CD14-positive monocyte (primary cell): Measurements from ENCODE around the gene RIPOR3. TPM values are rescaled to one million over a fixed set of nuclear protein-coding genes. Genes with fewer than 3 reads are reported as not detected.
A peak's percentile ranks its signal among the peaks of the same experiment; 100 is the strongest.

ENCODE experiments used
- DNase-seq, 3 donors: peaks; one replicate each; pipeline ENCODE4 v3.0.0-alpha.2; 2011 to 2022
- H2AFZ ChIP-seq: 2 replicates; pipeline ENCODE4 v1.6.0; 2012; ENCODE audit warnings: mild to moderate bottlenecking, low read depth, low read length, inconsistent platforms; ENCODE audit not compliant: insufficient read depth, poor library complexity, severe bottlenecking
- H3K27ac ChIP-seq, 2 donors: 1 replicate in 1 of 2; 2 replicates in 1 of 2; pipeline ENCODE4 v1.5.1; 2012 to 2013; ENCODE audit warnings: low read length in 2 of 2, control low read depth in 1 of 2, inconsistent platforms in 1 of 2, low read depth in 1 of 2, mild to moderate bottlenecking in 1 of 2
- H3K27me3 ChIP-seq, 2 donors: one replicate each; pipeline versions ENCODE4 v1.6.0 to v1.6.1; 2011 to 2013; ENCODE audit warnings: low read length in 2 of 2; ENCODE audit not compliant: control insufficient read depth in 2 of 2, insufficient read depth in 2 of 2
- H3K36me3 ChIP-seq, 2 donors: replicated peaks in 1 of 2; 1 replicate in 1 of 2; 2 replicates in 1 of 2; pipeline versions ENCODE4 v1.5.1 to v1.6.1; 2012 to 2013; ENCODE audit warnings: low read length in 2 of 2, control low read depth in 1 of 2, inconsistent platforms in 1 of 2, mild to moderate bottlenecking in 1 of 2; ENCODE audit not compliant: insufficient read depth in 2 of 2, control insufficient read depth in 1 of 2
- H3K4me1 ChIP-seq, 2 donors: 1 replicate in 1 of 2; 2 replicates in 1 of 2; pipeline versions ENCODE4 v1.5.1 to v1.6.1; 2012 to 2013; ENCODE audit warnings: low read length in 2 of 2, control low read depth in 1 of 2, inconsistent platforms in 1 of 2, mild to moderate bottlenecking in 1 of 2, moderate library complexity in 1 of 2; ENCODE audit not compliant: insufficient read depth in 2 of 2, control insufficient read depth in 1 of 2
- H3K4me2 ChIP-seq: replicated peaks from 2 replicates; pipeline ENCODE3; 2012; ENCODE audit warnings: low read length, moderate library complexity, mild to moderate bottlenecking; ENCODE audit not compliant: poor library complexity, severe bottlenecking; ENCODE audit errors: extremely low read depth
- H3K4me3 ChIP-seq, 3 experiments: fragments of 200-600 bp in 1 of 3; sonication (generic) in 1 of 3; replicated peaks in 1 of 3; 1 replicate in 2 of 3; 2 replicates in 1 of 3; pipeline ENCODE4 v1.5.1; 2011 to 2013; ENCODE audit warnings: low read length in 3 of 3, mild to moderate bottlenecking in 3 of 3, control low read depth in 2 of 3, low read depth in 2 of 3, inconsistent platforms in 1 of 3, moderate library complexity in 1 of 3
- H3K79me2 ChIP-seq: 2 replicates; pipeline ENCODE4 v1.6.0; 2012; ENCODE audit warnings: mild to moderate bottlenecking, control low read depth, inconsistent platforms, low read length, moderate library complexity; ENCODE audit not compliant: insufficient read depth
- H3K9ac ChIP-seq: 2 replicates; pipeline ENCODE4 v1.6.0; 2017; ENCODE audit warnings: low read length, mild to moderate bottlenecking; ENCODE audit not compliant: insufficient read depth, poor library complexity, severe bottlenecking
- H3K9me3 ChIP-seq, 2 donors: replicated peaks in 1 of 2; 1 replicate in 1 of 2; 2 replicates in 1 of 2; pipeline versions ENCODE4 v1.5.1 to v1.6.1; 2012 to 2013; ENCODE audit warnings: low read length in 2 of 2, control low read depth in 1 of 2; ENCODE audit not compliant: control insufficient read depth in 1 of 2, insufficient read depth in 1 of 2
- H4K20me1 ChIP-seq: 2 replicates; pipeline ENCODE4 v1.6.0; 2012; ENCODE audit warnings: mild to moderate bottlenecking, low read length, control low read depth, moderate library complexity; ENCODE audit not compliant: insufficient read depth
- H3K27ac Mint-ChIP-seq, 7 donors: one replicate each; pipeline ENCODE4 v1.8.0; 2020; ENCODE audit warnings: mild to moderate bottlenecking in 7 of 7, mixed read lengths in 7 of 7, moderate library complexity in 6 of 7, inconsistent platforms in 2 of 7
- H3K27me3 Mint-ChIP-seq, 3 donors: one replicate each; pipeline ENCODE4 v1.8.0; 2021 to 2022; ENCODE audit warnings: low read depth in 3 of 3, mild to moderate bottlenecking in 3 of 3, mixed read lengths in 3 of 3, moderate library complexity in 3 of 3, inconsistent platforms in 1 of 3
- H3K36me3 Mint-ChIP-seq, 2 donors: one replicate each; pipeline ENCODE4 v1.8.0; 2020; ENCODE audit warnings: mixed read lengths in 2 of 2, inconsistent platforms in 1 of 2, mild to moderate bottlenecking in 1 of 2
- H3K4me1 Mint-ChIP-seq: one replicate; pipeline ENCODE4 v1.8.0; 2020; ENCODE audit warnings: mild to moderate bottlenecking, mixed read lengths
- H3K4me3 Mint-ChIP-seq, 2 donors: one replicate each; pipeline ENCODE4 v1.8.0; 2020; ENCODE audit warnings: mild to moderate bottlenecking in 2 of 2, mixed read lengths in 2 of 2, moderate library complexity in 1 of 2
- H3K9me3 Mint-ChIP-seq, 7 donors: one replicate each; pipeline ENCODE4 v1.8.0; 2020 to 2022; ENCODE audit warnings: mixed read lengths in 7 of 7, mild to moderate bottlenecking in 6 of 7, moderate library complexity in 6 of 7, inconsistent platforms in 2 of 7
- WGBS: methylation state at CpG from one replicate; pipeline ENCODE4 v1.1.5; 2013; ENCODE audit warnings: missing lambda C conversion rate; ENCODE audit not compliant: insufficient coverage; 5-methylcytosine and 5-hydroxymethylcytosine counted together
- intact Hi-C, 2 donors: fragments of 100-400 bp; cut with micrococcal nuclease; formaldehyde crosslinking; loops; one replicate each; pipeline versions ENCODE4 v1.15.0 to v1.15.1; 2023
- polyA plus RNA-seq, 3 donors: library from polyadenylated mRNA; depleted of rRNA in 1 of 3; unstranded in 2 of 3; stranded (reverse) in 1 of 3; fragments of 300-500 nt in 2 of 3; fragments of >200 nt in 1 of 3; fragmentation: Illumina TruSeq in 2 of 3; gene quantifications; 1 replicate in 2 of 3; 2 replicates in 1 of 3; pipeline ENCODE4 v1.2.3, GENCODE V29; 2012 to 2021
- TF ChIP-seq, protein P1 (sequence below): fragments of 200-600 bp; IDR thresholded peaks from one replicate; pipeline ENCODE4 v1.8.0; 2022; ENCODE audit warnings: antibody characterized with exemption, mild to moderate bottlenecking

The RIPOR3 gene
- polyA plus RNA-seq, 3 donors = not detected

GRCh38 chr20:50731055-50731929, 40.0 kb upstream of the RIPOR3 start, which contains the start of gene PARD6B:
PARD6B (plus strand) TSS chr20:50731580; CDS start chr20:50731787, 207 bp downstream.
- H3K4me3 ChIP-seq = peak within 1 kb of the TSS; percentile 53 to 92 (median 90)
- peaks cover 12 to 19% of the 10 kb centered on the region in 2 donors for H3K4me1 ChIP-seq
- H2AFZ ChIP-seq = peak within 1 kb of the TSS; percentile 97
- no peaks in the 10 kb centered on the region for H3K79me2 ChIP-seq
- peaks cover 0 to 3% (median 0%) of the 10 kb centered on the region in 7 donors for H3K9me3 Mint-ChIP-seq
- TF ChIP-seq, protein P1, sequence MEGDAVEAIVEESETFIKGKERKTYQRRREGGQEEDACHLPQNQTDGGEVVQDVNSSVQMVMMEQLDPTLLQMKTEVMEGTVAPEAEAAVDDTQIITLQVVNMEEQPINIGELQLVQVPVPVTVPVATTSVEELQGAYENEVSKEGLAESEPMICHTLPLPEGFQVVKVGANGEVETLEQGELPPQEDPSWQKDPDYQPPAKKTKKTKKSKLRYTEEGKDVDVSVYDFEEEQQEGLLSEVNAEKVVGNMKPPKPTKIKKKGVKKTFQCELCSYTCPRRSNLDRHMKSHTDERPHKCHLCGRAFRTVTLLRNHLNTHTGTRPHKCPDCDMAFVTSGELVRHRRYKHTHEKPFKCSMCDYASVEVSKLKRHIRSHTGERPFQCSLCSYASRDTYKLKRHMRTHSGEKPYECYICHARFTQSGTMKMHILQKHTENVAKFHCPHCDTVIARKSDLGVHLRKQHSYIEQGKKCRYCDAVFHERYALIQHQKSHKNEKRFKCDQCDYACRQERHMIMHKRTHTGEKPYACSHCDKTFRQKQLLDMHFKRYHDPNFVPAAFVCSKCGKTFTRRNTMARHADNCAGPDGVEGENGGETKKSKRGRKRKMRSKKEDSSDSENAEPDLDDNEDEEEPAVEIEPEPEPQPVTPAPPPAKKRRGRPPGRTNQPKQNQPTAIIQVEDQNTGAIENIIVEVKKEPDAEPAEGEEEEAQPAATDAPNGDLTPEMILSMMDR = no peak
- no peaks in the 10 kb centered on the region for H3K9me3 ChIP-seq
- DNase-seq = peak; percentile 86 to 92 (median 91)
- H3K9ac ChIP-seq = peak within 1 kb of the TSS; percentile 64
- H3K4me2 ChIP-seq = peak within 1 kb of the TSS; percentile 93
- under 1% methylated on average over 114 of the region's 114 CpGs for WGBS
- H3K36me3 Mint-ChIP-seq = no peaks in the 10 kb centered on the region
- H3K27me3 Mint-ChIP-seq = peaks cover 3 to 29% (median 11%) of the 10 kb centered on the region in 3 donors
- no peak within 1 kb of the TSS for H3K27ac ChIP-seq
- H4K20me1 ChIP-seq = no peaks in the 10 kb centered on the region
- H3K4me3 Mint-ChIP-seq = peak within 1 kb of the TSS; percentile 85 to 89
- H3K36me3 ChIP-seq = no peaks in the 10 kb centered on the region
- peaks cover 14% of the 10 kb centered on the region for H3K4me1 Mint-ChIP-seq
- H3K27ac Mint-ChIP-seq = peak within 1 kb of the TSS in 4 of 7 donors; percentile 13 to 68 (median 44)
- intact Hi-C loops = no loop called here
- peaks cover 8 to 9% of the 10 kb centered on the region in 2 donors for H3K27me3 ChIP-seq

GRCh38 chr20:50730765-50731054, 39.4 kb upstream of the RIPOR3 start:
- Histone ChIP-seq H3K79me2 (no peaks in the 10 kb centered on the region), H3K9me3 (no peaks in the 10 kb centered on the region), H3K9ac (peak overlapping the region; percentile 64), H3K36me3 (no peaks in the 10 kb centered on the region), H3K4me3 (peak overlapping the region; percentile 53 to 92 (median 90)), H3K4me1 (peaks cover 12 to 19% of the 10 kb centered on the region in 2 donors), H3K27ac (no peak overlapping the region), H2AFZ (peak overlapping the region; percentile 97), H3K27me3 (peaks cover 8 to 9% of the 10 kb centered on the region in 2 donors), H4K20me1 (no peaks in the 10 kb centered on the region), H3K4me2 (peak overlapping the region; percentile 93)
- Mint-ChIP-seq H3K27ac (peak overlapping the region in 2 of 7 donors; percentile 13 to 32), H3K9me3 (peaks cover 0 to 3% (median 0%) of the 10 kb centered on the region in 7 donors), H3K36me3 (no peaks in the 10 kb centered on the region), H3K4me3 (peak overlapping the region; percentile 85 to 89), H3K4me1 (peaks cover 14% of the 10 kb centered on the region), H3K27me3 (peaks cover 3 to 29% (median 11%) of the 10 kb centered on the region in 3 donors)
- WGBS = under 1% methylated on average over 35 of the region's 35 CpGs
- TF ChIP-seq, protein P1 = no peak
- intact Hi-C loops = no loop called here
- DNase-seq = peak in 1 of 3 donors; percentile 2
